COR-L47 (cell line): Measurements from ENCODE around the gene TGIF2.
A peak's percentile ranks its signal among the peaks of the same experiment; 100 is the strongest.

Experiments used
- DNase-seq: peaks from one replicate; lab custom pipeline; 2025; lab: John Stamatoyannopoulos, UW

TGIF2 gene

GRCh38 chr20:36573103-36573797, at the start of gene TGIF2:
Gene TGIF2 (plus strand): TSS chr20:36573597. CDS start chr20:36578775, 5,178 bp downstream.
- peak; percentile 32 for DNase-seq

- DNase-seq: no peak
These were observed 47.6 kb upstream of the TGIF2 start for GRCh38 chr20:36525620-36526365.

GRCh38 chr20:36526521-36527011, 46.8 kb upstream of the TGIF2 start:
- DNase-seq: no peak

DNA sequence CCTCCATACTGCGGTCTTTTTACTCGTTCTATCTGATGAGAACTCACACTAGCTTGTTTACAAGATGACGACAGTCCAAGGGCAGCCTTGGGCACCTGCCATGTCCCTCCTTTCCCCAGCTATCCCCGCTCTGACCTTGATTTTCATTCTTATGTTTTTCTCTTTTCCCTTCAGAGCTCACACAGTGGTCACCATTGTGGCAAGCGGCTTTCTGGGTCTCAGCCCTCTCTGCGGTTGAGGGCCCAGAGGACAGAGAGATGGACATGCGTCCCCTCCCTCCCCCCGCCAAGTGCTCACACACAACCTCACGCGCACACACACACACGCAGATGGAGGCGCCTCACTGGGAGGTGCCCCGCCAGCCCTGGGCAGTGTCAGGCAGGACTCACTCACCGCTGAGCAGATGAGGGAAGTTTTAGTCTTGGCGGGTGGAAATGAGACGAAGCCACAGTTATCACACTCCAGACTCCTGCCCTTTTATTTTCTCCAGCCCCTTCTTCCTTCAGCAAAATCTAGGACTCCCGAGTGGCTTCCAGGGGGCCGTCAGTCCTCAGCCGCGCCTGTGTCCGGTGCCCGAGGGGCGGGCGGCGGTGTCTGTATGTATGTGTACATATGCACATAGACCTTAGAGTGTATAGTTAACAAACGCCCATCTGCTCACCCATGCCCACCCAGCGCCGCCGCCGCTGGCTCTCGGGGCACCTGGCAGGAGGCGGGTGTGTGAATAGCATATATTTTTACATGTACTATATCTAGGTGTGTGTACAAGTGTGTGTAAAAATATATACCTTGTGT, 45.9 kb upstream of the TGIF2 start:
- DNase-seq: no peak

GRCh38 chr20:36528176-36528874, 45.1 kb upstream of the TGIF2 start:
- DNase-seq: no peak

GRCh38 chr20:36528875-36529417, 44.5 kb upstream of the TGIF2 start:
- no peak for DNase-seq

- no peak for DNase-seq
These were observed 41.0 kb upstream of the TGIF2 start for GRCh38 chr20:36532388-36532787.

DNA sequence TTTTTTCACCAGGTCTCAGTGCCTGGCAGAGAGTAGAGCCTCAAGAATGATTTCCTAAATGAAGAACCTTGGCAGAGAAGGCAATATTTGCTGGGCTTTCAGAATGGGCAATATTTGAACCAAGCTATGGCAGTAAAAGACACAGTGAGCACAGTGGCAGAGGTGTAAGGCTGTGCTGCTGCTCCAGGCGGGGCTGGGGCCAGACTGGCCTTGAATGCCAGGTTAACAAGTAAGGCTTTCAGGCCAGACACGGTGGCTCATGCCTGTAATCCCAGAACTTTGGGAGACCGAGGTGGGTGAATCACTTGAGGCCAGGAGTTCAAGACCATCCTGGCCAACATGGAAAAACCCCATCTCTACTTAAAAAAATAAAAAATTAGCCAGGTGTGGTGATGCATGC, 40.6 kb upstream of the TGIF2 start:
- DNase-seq: no peak

DNA sequence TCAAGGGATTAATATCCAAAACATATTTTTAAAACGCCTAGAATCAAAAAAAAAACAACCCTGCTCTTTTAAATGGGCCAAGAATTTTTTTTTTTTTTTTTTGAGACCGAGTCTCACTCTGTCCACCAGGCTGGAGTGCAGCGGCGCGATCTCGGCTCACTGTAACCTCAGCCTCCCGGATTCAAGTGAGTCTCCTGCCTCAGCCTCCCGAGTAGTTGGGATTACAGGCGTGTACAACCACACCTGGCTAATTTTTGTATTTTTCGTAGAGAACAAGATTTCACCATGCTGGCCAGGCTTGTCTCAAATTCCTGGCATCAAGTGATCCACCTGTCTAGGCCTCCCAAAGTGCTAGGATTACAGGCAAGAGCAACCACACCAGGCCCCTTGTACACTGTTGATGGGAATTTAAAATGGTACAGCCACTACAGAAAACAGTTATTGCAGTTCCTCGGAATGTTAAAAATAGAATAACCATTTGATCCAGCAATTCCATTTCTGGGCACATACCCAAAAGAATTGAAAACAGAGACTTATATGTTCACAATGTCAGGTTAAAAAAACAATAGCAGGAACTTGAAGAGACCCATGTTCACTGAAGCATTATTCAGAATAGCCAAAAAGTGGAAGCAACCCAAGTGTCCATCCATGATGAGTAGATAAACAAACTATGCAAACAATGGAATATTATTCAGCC, 35.2 kb upstream of the TGIF2 start:
- no peak for DNase-seq

DNA sequence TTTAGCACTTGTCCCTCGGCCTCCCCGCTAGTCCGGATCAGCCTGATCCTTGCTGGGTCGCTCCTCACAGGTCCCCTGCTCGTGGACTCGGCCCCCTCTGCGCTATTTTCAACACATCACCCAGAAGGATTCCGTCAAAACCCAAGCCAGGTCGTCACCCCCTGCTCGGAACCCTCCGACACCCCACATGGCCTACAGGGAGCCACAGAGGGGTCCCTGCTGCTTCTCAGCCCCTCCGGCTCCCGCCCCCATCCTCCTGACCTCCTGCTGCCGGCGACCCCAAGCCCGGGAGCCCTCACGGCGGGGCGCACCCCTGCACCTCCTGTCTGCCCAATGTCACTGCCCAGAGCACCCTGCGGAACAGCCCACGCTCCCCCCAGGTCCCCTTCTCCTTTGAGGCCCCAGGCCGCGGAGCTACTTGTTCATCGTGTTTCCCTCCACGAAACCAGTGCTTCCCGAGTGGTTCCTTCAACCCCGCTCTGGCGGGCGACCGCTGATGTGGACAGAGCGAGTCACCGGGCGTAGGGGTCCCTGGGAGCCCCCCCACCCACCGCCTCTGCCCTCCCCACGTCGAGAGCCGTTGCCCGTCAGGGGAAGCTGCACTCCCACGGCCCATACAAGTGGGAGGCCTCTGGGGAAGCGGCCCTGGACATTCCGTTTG, 32.7 kb upstream of the TGIF2 start:
- no peak for DNase-seq

DNA sequence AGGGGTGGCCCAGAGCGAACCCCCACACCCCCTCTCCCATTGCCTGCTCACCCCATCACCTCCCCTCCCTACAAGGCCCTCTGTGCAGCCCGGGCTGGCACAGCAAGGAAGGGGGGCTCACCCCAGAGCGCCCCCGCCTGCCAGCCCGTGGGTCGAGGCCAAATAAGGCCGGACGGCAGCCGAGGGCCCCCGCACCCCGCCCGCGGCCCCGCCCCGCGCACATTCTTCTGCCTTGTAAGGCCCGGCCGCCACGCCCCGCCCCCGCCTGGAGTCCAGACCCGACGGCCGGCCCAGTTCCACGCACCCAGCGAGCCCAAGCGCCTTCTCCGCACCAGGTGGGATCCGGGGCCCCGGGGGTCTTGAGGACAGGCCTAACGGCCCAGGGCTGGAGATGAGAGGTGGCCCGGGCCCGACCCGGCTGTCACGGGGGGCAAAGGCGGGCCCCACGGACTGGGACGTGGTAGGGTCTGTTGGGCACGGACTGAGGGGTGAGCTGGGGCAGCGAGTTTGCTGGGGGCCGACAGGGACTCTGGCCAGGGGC, 32.1 kb upstream of the TGIF2 start, which contains the start of gene MYL9:
TSS of gene MYL9 (plus strand) at position 293 of the 541 bp plus-strand sequence. CDS start 3,366 bp downstream, outside the sequence.
- no peak for DNase-seq

DNA sequence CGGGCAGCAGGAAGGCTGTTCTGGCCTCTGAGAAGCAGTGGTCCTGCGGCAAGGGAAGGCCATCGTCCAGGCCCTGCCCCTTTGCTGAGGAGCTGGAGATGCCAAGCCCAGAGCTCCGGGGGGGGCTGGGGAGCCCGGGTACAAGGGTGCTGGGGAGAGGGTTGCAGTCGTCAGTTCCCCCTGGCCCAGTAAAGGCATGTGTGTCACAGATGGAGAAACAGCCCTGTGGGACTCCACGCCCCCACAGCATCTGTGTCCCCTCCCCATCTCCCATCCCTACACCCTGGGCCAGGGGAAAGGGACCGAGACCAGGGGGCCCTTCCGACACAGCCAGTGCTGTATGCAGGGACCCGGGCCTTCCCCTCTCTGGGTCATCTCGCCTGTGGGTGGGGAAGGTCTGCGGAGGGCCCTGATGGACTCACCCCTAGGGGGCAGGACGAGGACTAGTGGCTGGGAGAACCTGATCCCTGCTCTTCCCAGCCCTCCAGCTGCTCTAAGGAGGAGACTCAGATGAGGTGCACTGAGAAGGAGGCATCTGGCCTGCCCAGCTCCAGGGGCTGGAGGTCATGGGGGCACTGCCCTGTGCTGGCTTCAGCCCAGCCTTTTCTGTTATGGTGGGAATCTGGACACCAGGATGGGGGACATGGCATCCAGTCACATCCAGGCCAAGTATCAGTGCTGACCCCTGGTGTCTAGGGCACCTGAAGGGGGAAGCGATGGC, 31.5 kb upstream of the TGIF2 start:
- DNase-seq: no peak

GRCh38 chr20:36542516-36543183, 30.7 kb upstream of the TGIF2 start:
- DNase-seq: no peak

- DNase-seq: no peak
These were observed 29.9 kb upstream of the TGIF2 start for GRCh38 chr20:36543184-36544133.

DNA sequence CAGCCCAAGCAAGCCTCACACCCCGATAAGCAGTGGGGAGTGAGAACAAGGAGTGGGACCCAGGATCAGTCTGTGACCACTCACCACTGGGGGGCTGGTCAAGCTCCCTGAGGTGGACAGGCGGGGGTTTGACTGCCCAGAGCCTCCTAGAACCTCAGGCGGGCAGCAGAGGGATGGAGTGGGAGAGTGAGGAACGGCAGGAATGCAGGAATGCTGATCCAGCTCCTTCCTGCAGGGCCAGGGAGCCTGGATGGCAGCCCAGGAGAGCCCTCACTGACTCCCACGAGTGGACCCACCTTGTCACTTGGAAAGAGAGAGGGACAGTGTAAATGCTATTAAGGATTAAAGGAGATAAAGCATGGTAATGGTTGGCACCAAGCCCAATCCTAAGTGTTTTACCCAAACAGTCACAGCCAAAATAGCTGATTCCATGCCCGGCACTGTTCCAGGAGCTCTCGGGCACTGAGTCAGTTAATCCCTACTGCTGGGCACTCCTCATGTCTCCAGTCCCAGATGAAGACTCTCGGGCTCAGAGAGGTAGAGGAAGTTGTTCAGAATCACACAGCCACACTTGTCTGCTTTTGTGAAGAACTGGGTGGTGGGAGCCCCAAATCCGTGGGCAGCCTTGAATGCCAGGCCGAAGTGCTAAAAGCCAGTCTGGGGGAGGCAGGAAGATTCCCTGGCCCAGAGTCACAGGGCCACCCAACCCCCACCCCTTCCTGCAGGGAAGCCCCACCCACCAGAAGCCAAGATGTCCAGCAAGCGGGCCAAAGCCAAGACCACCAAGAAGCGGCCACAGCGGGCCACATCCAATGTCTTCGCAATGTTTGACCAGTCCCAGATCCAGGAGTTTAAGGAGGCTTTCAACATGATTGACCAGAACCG, 29.0 kb upstream of the TGIF2 start:
- no peak for DNase-seq

- DNase-seq: no peak
These were observed 27.2 kb upstream of the TGIF2 start for GRCh38 chr20:36546111-36546736.
